ENCODE measurements around the gene CCDC197.

Gene CCDC197

DNA sequence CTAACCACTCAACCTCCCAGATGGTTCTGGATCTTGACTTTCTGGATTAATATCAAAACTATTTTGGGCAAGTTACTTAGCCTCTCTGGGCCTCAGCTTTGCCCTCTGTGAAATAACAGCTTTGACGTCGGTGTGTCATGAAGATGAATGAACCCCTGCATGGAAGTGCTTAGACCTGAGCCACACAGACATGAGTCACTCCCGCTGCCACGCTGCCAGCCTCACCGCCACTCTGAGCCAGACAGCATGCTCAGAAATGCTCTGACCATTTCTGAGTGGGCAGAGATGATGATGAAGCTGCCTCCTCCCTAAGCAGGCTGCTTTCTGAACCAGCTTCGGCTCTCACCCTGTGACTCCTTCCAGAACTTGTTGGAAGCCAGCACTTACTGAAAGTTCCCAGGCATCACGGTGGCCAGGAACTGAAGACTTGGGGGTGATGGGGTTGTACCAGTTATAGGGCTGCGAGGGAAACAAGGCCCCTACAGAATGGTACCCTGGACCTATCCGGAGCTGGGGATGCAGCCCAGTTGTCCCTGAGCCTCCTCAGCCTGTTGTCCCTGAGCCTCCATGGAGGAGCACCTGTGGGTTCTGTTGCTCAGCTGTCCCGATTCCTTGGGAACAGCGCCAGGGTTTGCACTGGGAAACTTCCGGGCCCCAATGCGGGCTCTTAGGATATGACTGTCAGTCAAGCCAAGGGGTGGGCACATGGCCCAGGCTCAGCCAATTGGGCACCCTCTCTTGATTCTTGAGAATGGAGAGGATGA is 2.0 kb upstream of the CCDC197 start:
- peak; percentile 92 for ATAC-seq
- peaks cover 63% of the 10 kb centered on the region for H3K4me1 Mint-ChIP-seq
- peak overlapping the region; percentile 81 for H3K27ac Mint-ChIP-seq
- H3K27me3 Mint-ChIP-seq, result peaks cover 4% of the 10 kb centered on the region
- no peak overlapping the region for H3K4me3 Mint-ChIP-seq
- no peaks in the 10 kb centered on the region for H3K9me3 Mint-ChIP-seq
- no peaks in the 10 kb centered on the region for H3K36me3 Mint-ChIP-seq (ENCODE audit: low read depth)
- DNase-seq, result peak; percentile 68

- Mint-ChIP-seq H3K9me3 (no peaks in the 10 kb centered on the region), H3K27ac (peak overlapping the region; percentile 81), H3K27me3 (peaks cover 4% of the 10 kb centered on the region), H3K36me3 (ENCODE audit: low read depth) (no peaks in the 10 kb centered on the region), H3K4me1 (peaks cover 56% of the 10 kb centered on the region), H3K4me3 (no peak overlapping the region)
- no peak for DNase-seq
- ATAC-seq, result peak; percentile 11
These were observed 888 bp upstream of the CCDC197 start for GRCh38 chr14:93996130-93996695.

- no peak for ATAC-seq
- no peaks in the 10 kb centered on the region for H3K9me3 Mint-ChIP-seq
- H3K4me1 Mint-ChIP-seq, result peaks cover 58% of the 10 kb centered on the region
- H3K4me3 Mint-ChIP-seq, result no peak overlapping the region
- no peaks in the 10 kb centered on the region for H3K36me3 Mint-ChIP-seq (ENCODE audit: low read depth)
- peaks cover 6% of the 10 kb centered on the region for H3K27me3 Mint-ChIP-seq
- peak overlapping the region; percentile 8 for H3K27ac Mint-ChIP-seq
- DNase-seq, result no peak
These were observed 1.1 kb downstream of the CCDC197 start for GRCh38 chr14:93997916-93998870.

GRCh38 chr14:93998871-93999403 is 1.8 kb downstream of the CCDC197 start:
- no peak for ATAC-seq
- Mint-ChIP-seq H3K27ac (peak overlapping the region; percentile 67), H3K4me1 (peaks cover 53% of the 10 kb centered on the region), H3K9me3 (no peaks in the 10 kb centered on the region), H3K4me3 (no peak overlapping the region), H3K27me3 (peaks cover 9% of the 10 kb centered on the region), H3K36me3 (ENCODE audit: low read depth) (no peaks in the 10 kb centered on the region)
- DNase-seq, result no peak

DNA sequence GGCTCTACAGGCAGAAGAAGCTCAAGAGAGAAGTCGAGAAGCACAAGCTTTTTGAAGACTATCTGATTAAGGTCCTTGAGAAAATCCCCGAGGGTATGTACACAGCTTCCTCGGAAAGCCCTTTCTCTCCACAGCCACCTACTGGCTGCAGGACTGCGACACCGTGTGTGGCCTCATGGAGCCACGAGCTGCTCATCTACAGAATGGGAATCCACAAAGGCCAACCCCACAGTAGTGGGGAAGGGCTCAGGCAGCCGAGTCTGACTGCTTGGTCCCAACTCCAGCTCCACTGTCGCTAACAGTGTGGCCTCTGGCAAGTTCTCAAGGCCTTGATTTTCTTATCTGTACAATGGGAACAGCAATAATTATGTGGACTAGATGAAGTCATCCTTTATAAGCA is 2.5 kb downstream of the CCDC197 start:
- Mint-ChIP-seq H3K4me1 (peaks cover 46% of the 10 kb centered on the region), H3K9me3 (no peaks in the 10 kb centered on the region), H3K27ac (peak overlapping the region; percentile 67), H3K36me3 (ENCODE audit: low read depth) (no peaks in the 10 kb centered on the region), H3K4me3 (no peak overlapping the region), H3K27me3 (peaks cover 9% of the 10 kb centered on the region)
- no peak for DNase-seq
- ATAC-seq, result no peak

GRCh38 chr14:94000267-94000666 is 3.2 kb downstream of the CCDC197 start:
- Mint-ChIP-seq H3K4me3 (no peak overlapping the region), H3K27ac (peak overlapping the region; percentile 44), H3K4me1 (peaks cover 40% of the 10 kb centered on the region), H3K36me3 (ENCODE audit: low read depth) (no peaks in the 10 kb centered on the region), H3K27me3 (peaks cover 15% of the 10 kb centered on the region), H3K9me3 (no peaks in the 10 kb centered on the region)
- no peak for ATAC-seq
- no peak for DNase-seq

DNA sequence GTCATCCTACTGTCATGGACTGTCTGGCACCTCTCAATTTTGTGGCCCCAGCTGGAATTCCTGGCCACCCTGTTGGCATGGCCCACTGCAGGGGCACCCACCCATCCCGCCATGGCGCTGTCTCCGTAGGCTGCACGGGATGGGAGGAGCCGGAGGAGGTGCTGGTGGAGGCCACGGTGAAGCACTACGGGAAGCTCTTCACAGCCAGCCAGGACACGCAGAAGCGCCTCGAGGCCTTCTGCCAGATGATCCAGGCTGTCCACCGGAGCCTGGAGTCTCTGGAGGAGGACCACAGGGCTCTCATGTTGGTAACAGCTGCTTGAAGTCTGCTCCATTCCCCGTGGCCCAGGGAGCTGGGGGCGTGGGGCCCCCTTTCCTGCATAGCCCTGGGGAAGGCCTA is 3.9 kb downstream of the CCDC197 start:
- no peak for DNase-seq
- H3K4me3 Mint-ChIP-seq, result no peak overlapping the region

DNA sequence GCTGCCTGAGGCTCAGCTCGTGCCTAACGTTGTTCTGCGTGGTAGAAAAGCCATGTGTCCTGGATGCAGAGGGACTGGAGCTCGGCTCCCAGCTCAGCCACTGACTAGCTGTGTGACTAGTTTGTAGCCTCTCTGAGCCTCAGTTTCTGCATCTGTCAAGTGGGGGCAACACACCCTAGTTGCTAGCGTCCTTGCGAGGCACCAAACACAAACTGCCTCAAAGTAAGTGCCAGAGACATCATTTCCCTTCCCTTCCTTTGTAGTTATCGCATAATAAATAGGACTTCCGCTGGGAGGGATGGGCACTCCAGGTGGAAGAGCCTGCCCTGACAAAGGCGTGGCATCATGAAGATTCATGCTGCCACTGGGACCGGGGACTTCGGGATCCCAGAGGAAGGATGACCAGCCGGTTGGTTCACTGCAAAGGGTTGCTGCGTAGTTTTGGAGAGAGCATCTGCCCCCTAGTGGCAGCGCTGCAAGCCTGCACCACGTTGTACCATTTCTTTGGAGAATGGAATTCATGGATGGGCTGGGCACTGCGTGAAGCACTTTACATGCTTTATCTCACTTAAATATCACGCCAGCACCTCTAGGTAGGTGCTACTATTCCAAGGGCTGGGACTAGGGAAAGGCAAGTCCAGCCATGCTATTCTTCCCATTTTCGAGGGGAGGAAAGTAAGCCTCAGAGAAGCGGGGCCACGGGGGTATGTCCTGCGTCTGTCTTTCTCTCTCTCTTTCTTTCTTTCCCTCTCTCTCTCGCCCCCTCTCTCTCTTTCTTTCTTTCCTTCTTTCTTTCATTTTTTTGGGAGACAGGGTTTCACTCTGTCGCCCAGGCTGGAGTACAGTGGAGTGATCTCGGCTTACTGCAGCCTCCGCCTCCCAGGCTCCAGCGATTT is 4.6 kb downstream of the CCDC197 start:
- peaks cover 30% of the 10 kb centered on the region for H3K4me1 Mint-ChIP-seq
- H3K27me3 Mint-ChIP-seq, result peaks cover 15% of the 10 kb centered on the region
- peak; percentile 66 for DNase-seq
- H3K9me3 Mint-ChIP-seq, result no peaks in the 10 kb centered on the region
- ATAC-seq, result peak; percentile 65
- no peak overlapping the region for H3K4me3 Mint-ChIP-seq
- H3K36me3 Mint-ChIP-seq (ENCODE audit: low read depth), result no peaks in the 10 kb centered on the region
- peak overlapping the region; percentile 47 for H3K27ac Mint-ChIP-seq

More for the DNA sequence above, 3.9 kb downstream of the CCDC197 start:
- Mint-ChIP-seq H3K9me3 (no peaks in the 10 kb centered on the region), H3K27ac (no peak overlapping the region), H3K4me1 (peaks cover 32% of the 10 kb centered on the region), H3K36me3 (ENCODE audit: low read depth) (no peaks in the 10 kb centered on the region), H3K27me3 (peaks cover 15% of the 10 kb centered on the region)
- no peak for ATAC-seq

- no peak for ATAC-seq
- Mint-ChIP-seq H3K4me3 (no peak overlapping the region), H3K27ac (no peak overlapping the region), H3K9me3 (no peaks in the 10 kb centered on the region), H3K36me3 (ENCODE audit: low read depth) (no peaks in the 10 kb centered on the region), H3K4me1 (peaks cover 19% of the 10 kb centered on the region), H3K27me3 (peaks cover 12% of the 10 kb centered on the region)
- DNase-seq, result no peak
These were observed 6.3 kb downstream of the CCDC197 start for GRCh38 chr14:94003397-94003796.

- H3K4me1 Mint-ChIP-seq, result peaks cover 17% of the 10 kb centered on the region
- ATAC-seq (no peak), DNase-seq (no peak)
- no peaks in the 10 kb centered on the region for H3K36me3 Mint-ChIP-seq (ENCODE audit: low read depth)
- no peaks in the 10 kb centered on the region for H3K9me3 Mint-ChIP-seq
- no peak overlapping the region for H3K27ac Mint-ChIP-seq
- no peak overlapping the region for H3K4me3 Mint-ChIP-seq
- peaks cover 11% of the 10 kb centered on the region for H3K27me3 Mint-ChIP-seq
These were observed 6.9 kb downstream of the CCDC197 start for GRCh38 chr14:94004015-94004414.

GRCh38 chr14:94005324-94006073 is 8.4 kb downstream of the CCDC197 start:
- Mint-ChIP-seq H3K27ac (no peak overlapping the region), H3K4me1 (peaks cover 24% of the 10 kb centered on the region), H3K4me3 (no peak overlapping the region), H3K27me3 (peaks cover 19% of the 10 kb centered on the region), H3K9me3 (no peaks in the 10 kb centered on the region), H3K36me3 (ENCODE audit: low read depth) (no peaks in the 10 kb centered on the region)
- no peak for ATAC-seq
- DNase-seq, result no peak

GRCh38 chr14:94008234-94008633 is 11.1 kb downstream of the CCDC197 start:
- Mint-ChIP-seq H3K4me3 (no peak overlapping the region), H3K27ac (no peak overlapping the region), H3K9me3 (no peaks in the 10 kb centered on the region), H3K36me3 (ENCODE audit: low read depth) (no peaks in the 10 kb centered on the region), H3K27me3 (peaks cover 17% of the 10 kb centered on the region), H3K4me1 (peaks cover 36% of the 10 kb centered on the region)
- ATAC-seq (peak; percentile 57), DNase-seq (no peak)

DNA sequence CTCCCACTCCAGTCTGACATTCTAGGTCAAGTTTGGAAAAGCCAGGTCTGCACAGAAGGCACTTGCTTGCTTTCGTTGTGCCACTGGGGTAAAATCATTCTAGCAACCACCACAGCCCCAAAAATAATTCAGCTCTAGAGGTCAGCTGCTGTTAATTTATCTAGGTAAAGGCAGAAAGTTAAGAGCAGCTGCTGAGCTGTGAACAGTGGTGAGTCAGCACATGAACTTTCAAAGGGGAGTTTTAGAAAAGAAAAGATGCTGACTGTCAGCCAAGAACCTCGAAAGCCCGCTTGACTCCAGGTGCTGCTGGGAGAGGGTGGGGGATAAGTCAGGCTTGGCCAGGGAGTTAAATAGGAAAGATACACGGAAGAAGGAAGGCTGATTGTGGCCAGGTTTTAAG is 12.7 kb downstream of the CCDC197 start:
- H3K36me3 Mint-ChIP-seq (ENCODE audit: low read depth), result no peaks in the 10 kb centered on the region
- H3K27ac Mint-ChIP-seq, result no peak overlapping the region
- H3K9me3 Mint-ChIP-seq, result no peaks in the 10 kb centered on the region
- H3K4me1 Mint-ChIP-seq, result peaks cover 36% of the 10 kb centered on the region
- H3K27me3 Mint-ChIP-seq, result peaks cover 13% of the 10 kb centered on the region
- no peak for DNase-seq
- peak; percentile 59 for ATAC-seq
- no peak overlapping the region for H3K4me3 Mint-ChIP-seq

All from activated naive CD8-positive, alpha-beta T cell treated with anti-CD3 and anti-CD28 coated beads, Interleukin-2, amount 50 U/mL, for 24 hours (primary cell).